Measurements from ENCODE around the gene TLN1.

Gene TLN1

DNA sequence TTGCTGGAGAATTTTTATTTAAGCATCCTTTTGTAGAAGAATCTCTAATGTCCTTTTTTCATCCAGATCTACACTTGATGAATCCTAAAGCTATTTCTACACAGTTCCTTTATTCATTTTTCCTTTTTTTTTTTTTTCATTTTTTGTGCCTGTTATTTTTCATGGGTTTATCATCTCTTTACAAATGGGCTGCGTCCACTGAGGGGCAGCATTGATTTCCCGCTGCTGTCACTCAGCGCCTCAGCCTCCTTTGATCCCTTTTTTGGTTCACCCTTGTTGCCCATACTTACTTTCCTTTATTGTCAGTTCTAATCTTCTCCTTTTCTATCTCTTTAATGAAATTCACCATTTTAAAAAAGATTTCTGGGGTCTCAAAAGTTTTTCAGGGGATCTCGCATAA lies 27.8 kb upstream of the TLN1 start:
- Histone ChIP-seq H3K4me3 (ENCODE audit: severe bottlenecking) (no peak overlapping the region), H3K9me3 (ENCODE audit: severe bottlenecking) (no peaks in the 10 kb centered on the region), H3K4me1 (ENCODE audit: insufficient read depth, poor library complexity, severe bottlenecking) (peaks cover 17% of the 10 kb centered on the region), H3K27me3 (ENCODE audit: insufficient read depth, poor library complexity, severe bottlenecking) (no peaks in the 10 kb centered on the region), H3K36me3 (ENCODE audit: low read depth) (no peaks in the 10 kb centered on the region), H3K27ac (ENCODE audit: poor library complexity, severe bottlenecking) (no peak overlapping the region)
- ATAC-seq (ENCODE audit: low read depth) (no peak), DNase-seq (ENCODE audit: low spot score) (no peak)
- no peak for TF ChIP-seq CTCF (IDR thresholded peaks at IDR 0.05; ENCODE audit: poor library complexity, severe bottlenecking)

- no peak for TF ChIP-seq CTCF (IDR thresholded peaks at IDR 0.05; ENCODE audit: poor library complexity, severe bottlenecking)
- Histone ChIP-seq H3K27ac (ENCODE audit: poor library complexity, severe bottlenecking) (peak overlapping the region; percentile 76), H3K4me3 (ENCODE audit: severe bottlenecking) (no peak overlapping the region), H3K4me1 (ENCODE audit: insufficient read depth, poor library complexity, severe bottlenecking) (peaks cover 17% of the 10 kb centered on the region), H3K27me3 (ENCODE audit: insufficient read depth, poor library complexity, severe bottlenecking) (no peaks in the 10 kb centered on the region), H3K9me3 (ENCODE audit: severe bottlenecking) (no peaks in the 10 kb centered on the region), H3K36me3 (ENCODE audit: low read depth) (peaks cover 2% of the 10 kb centered on the region; the same call in 1 of the 2 replicates)
- ATAC-seq (ENCODE audit: low read depth) (no peak), DNase-seq (ENCODE audit: low spot score) (no peak)
Measured at GRCh38 chr9:35758475-35759050, 26.6 kb upstream of the TLN1 start.

- ATAC-seq (ENCODE audit: low read depth) = no peak
- TF ChIP-seq CTCF (IDR thresholded peaks at IDR 0.05; ENCODE audit: poor library complexity, severe bottlenecking) = no peak
- no peaks in the 10 kb centered on the region for H3K9me3 ChIP-seq (ENCODE audit: severe bottlenecking)
- peaks cover 17% of the 10 kb centered on the region for H3K4me1 ChIP-seq (ENCODE audit: insufficient read depth, poor library complexity, severe bottlenecking)
- H3K36me3 ChIP-seq (ENCODE audit: low read depth) = peaks cover 7% of the 10 kb centered on the region
- H3K4me3 ChIP-seq (ENCODE audit: severe bottlenecking) = peak overlapping the region; percentile 52
- no peaks in the 10 kb centered on the region for H3K27me3 ChIP-seq (ENCODE audit: insufficient read depth, poor library complexity, severe bottlenecking)
- H3K27ac ChIP-seq (ENCODE audit: poor library complexity, severe bottlenecking) = peak overlapping the region; percentile 76
- DNase-seq (ENCODE audit: low spot score) = no peak
Measured at GRCh38 chr9:35757892-35758275, 25.9 kb upstream of the TLN1 start.

DNA sequence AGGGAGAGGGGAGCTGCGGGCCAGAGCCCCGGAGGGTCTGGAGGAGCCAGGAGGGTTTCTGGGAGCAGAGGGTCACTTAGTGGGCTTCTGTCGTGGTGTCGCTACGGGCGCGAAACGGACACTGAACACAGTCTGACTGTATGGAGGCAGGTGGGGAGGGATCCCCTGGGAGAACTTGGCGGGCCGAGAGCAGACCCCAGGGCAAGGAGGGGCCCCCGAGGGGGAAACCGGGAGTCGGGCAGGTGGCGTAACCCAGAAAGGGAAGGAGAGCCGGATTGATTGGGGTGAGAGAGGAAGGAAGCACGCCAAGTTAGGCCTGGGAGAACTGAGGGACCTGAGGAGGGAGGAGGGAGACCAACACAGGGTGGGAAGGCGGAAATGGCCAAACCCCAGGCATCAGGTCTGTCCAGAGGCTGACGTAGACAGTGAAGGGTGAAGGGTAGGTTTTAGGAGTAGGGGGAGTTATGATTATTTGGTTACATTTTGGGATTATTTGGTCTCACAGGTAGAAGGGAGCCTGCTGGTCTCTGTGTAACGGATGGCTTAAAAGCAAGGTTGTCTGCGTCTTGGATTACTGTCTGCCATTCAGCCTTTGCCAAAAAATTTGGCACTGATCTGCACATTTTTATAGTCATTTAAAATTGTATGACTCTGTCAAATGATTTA lies 25.4 kb upstream of the TLN1 start:
- Histone ChIP-seq H3K4me1 (ENCODE audit: insufficient read depth, poor library complexity, severe bottlenecking) (peaks cover 17% of the 10 kb centered on the region), H3K36me3 (ENCODE audit: low read depth) (peaks cover 12% of the 10 kb centered on the region), H3K27ac (ENCODE audit: poor library complexity, severe bottlenecking) (peak overlapping the region; percentile 76), H3K9me3 (ENCODE audit: severe bottlenecking) (no peaks in the 10 kb centered on the region), H3K4me3 (ENCODE audit: severe bottlenecking) (peak overlapping the region; percentile 52), H3K27me3 (ENCODE audit: insufficient read depth, poor library complexity, severe bottlenecking) (no peaks in the 10 kb centered on the region)
- peak; percentile 78 for ATAC-seq (ENCODE audit: low read depth)
- TF ChIP-seq CTCF (IDR thresholded peaks at IDR 0.05; ENCODE audit: poor library complexity, severe bottlenecking) = no peak
- no peak for DNase-seq (ENCODE audit: low spot score)

Measured in RWPE2 (cell line).